ENCODE results near the gene BCL2L13.

DNA sequence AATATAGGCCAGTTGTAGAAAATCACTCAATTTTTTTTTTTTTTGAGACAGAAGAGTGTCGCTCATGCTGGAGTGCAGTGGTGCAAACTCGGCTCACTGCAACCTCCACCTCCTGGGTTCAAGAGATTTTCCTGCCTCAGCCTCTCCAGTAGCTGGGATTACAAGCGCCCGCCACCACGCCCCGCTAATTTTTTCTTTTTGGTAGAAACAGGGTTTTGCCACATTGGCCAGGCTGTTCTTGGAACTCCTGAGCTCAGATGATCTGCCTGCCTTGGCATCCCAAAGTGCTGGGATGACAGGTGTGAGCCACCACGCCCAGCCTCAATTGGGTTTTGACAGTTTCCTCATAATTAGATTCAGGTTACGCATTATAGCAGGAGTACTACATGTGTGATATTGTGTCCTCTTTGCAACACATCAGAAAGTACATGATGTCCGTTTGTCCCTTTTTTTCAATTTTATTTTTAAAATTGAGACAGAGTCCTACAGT lies 7.4 kb upstream of the BCL2L13 start:
- no peak for TF ChIP-seq CTCF (IDR thresholded peaks at IDR 0.05)
- no peak for TF ChIP-seq SIN3A (IDR thresholded peaks at IDR 0.05; ENCODE audit: borderline replicate concordance, insufficient read depth, low read depth, low read length)
